K562 (cell line): ENCODE data around the gene ANKRD11. TPM values are rescaled to one million over a fixed set of nuclear protein-coding genes. Genes with fewer than 3 reads are reported as not detected.

Source experiments
- CBFA2T2 ChIP-seq: fragments of 450-650 bp; conservative IDR thresholded peaks from 2 replicates; pipeline ENCODE4 v1.6.1; 2017; ENCODE audit warnings: mild to moderate bottlenecking
- CBX3 ChIP-seq, 2 experiments: IDR thresholded peaks; 1 replicate in 1 of 2; 2 replicates in 1 of 2; pipeline ENCODE4 v1.6.1; 2012; ENCODE audit warnings: inconsistent platforms in 2 of 2, low read length in 2 of 2, borderline replicate concordance in 1 of 2, control low read depth in 1 of 2
- E2F4 ChIP-seq: sonication (generic); formaldehyde crosslinking; IDR thresholded peaks from 2 replicates; pipeline ENCODE4 v1.8.0; 2022; ENCODE audit warnings: mild to moderate bottlenecking, low read depth, missing genetic modification reagents
- HIVEP1 ChIP-seq: fragments of 250-450 bp; sonication (Bioruptor Pico); IDR thresholded peaks from 2 replicates; pipeline ENCODE4 v1.4.0; 2020; ENCODE audit warnings: mild to moderate bottlenecking
- NR3C1 ChIP-seq: sonication (generic); formaldehyde crosslinking; IDR thresholded peaks from 2 replicates; pipeline ENCODE4 v1.8.1; 2022; ENCODE audit warnings: missing genetic modification reagents
- NUFIP1 ChIP-seq: fragments of 450-650 bp; IDR thresholded peaks from 2 replicates; pipeline ENCODE4 v1.6.1; 2018; ENCODE audit not compliant: partially characterized antibody
- TRIM28 ChIP-seq: fragments of 450-650 bp; IDR thresholded peaks from 2 replicates; pipeline ENCODE4 v1.6.1; 2017
- ZBTB34 ChIP-seq: fragments of 250-450 bp; sonication (Bioruptor Pico); IDR thresholded peaks from 2 replicates; pipeline ENCODE4 v1.8.0; 2021; ENCODE audit warnings: mild to moderate bottlenecking, moderate library complexity
- polyA plus RNA-seq, 8 experiments: library from polyadenylated mRNA; depleted of rRNA in 4 of 8; stranded (reverse) in 5 of 8; unstranded in 3 of 8; fragments of >200 nt; fragmentation: Nextera tagmentation in 2 of 8; fragmentation: Illumina TruSeq in 1 of 8; extraction: Ambion mirVana in 2 of 8; extraction: Trizol in 1 of 8; gene quantifications; 2 replicates each; pipeline versions ENCODE4 v1.2.1 to v1.2.3, GENCODE V29; 2011 to 2014; ENCODE audit warnings: inconsistent platforms in 1 of 8, missing spikeins in 1 of 8
- total RNA-seq, 7 experiments: library from RNA; depleted of rRNA in 6 of 7; stranded (reverse); fragments of >200 nt in 6 of 7; fragmentation: Illumina TruSeq in 2 of 7; extraction: Trizol in 2 of 7; gene quantifications; 2 replicates each; pipeline versions ENCODE4 v1.2.1 to v1.2.3, GENCODE V29; 2011 to 2021; ENCODE audit warnings: low replicate concordance in 1 of 7
- TF ChIP-seq, protein P1 (sequence below): sonication (generic); formaldehyde crosslinking; IDR thresholded peaks from 2 replicates; pipeline ENCODE4 v1.8.0; 2022; ENCODE audit warnings: mild to moderate bottlenecking, missing genetic modification reagents, borderline replicate concordance
- TF ChIP-seq, protein P2 (sequence below): fragments of 200-800 bp; sonication (Bioruptor generic); IDR thresholded peaks from 2 replicates; pipeline ENCODE4 v1.6.1; 2016; ENCODE audit warnings: missing genetic modification characterization, missing compliant biosample characterization
- TF ChIP-seq, protein P3 (sequence below): fragments of 450-650 bp; formaldehyde crosslinking; IDR thresholded peaks from 2 replicates; pipeline ENCODE4 v1.4.0; 2020; ENCODE audit warnings: mild to moderate bottlenecking, moderate library complexity
- TF ChIP-seq, protein P4 (sequence below): fragments of 250-450 bp; sonication (Bioruptor Pico); IDR thresholded peaks from 2 replicates; pipeline ENCODE4 v1.5.0; 2022; ENCODE audit warnings: mild to moderate bottlenecking

ANKRD11 gene
- total and polyA plus RNA-seq, 9 of the 15 experiments (the other 6 are each of a cell fraction or from before 2014, with no cell fraction given), result 4.7 to 126 (median 31.7) TPM

GRCh38 chr16:89278441-89279240 is 211.7 kb downstream of the ANKRD11 start (continued):
- TF ChIP-seq CBX3 (IDR thresholded peaks at IDR 0.05; ENCODE audit: borderline replicate concordance in 1 of 2, low read length in 2 of 2) (no peak), HIVEP1 (CRISPR knock-in tag) (no peak), E2F4 (CRISPR knock-in tag) (no peak), TRIM28 (no peak), NUFIP1 (no peak), CBFA2T2 (no peak), ZBTB34 (CRISPR knock-in tag) (no peak), NR3C1 (CRISPR knock-in tag) (no peak)
- TF ChIP-seq, protein P1, sequence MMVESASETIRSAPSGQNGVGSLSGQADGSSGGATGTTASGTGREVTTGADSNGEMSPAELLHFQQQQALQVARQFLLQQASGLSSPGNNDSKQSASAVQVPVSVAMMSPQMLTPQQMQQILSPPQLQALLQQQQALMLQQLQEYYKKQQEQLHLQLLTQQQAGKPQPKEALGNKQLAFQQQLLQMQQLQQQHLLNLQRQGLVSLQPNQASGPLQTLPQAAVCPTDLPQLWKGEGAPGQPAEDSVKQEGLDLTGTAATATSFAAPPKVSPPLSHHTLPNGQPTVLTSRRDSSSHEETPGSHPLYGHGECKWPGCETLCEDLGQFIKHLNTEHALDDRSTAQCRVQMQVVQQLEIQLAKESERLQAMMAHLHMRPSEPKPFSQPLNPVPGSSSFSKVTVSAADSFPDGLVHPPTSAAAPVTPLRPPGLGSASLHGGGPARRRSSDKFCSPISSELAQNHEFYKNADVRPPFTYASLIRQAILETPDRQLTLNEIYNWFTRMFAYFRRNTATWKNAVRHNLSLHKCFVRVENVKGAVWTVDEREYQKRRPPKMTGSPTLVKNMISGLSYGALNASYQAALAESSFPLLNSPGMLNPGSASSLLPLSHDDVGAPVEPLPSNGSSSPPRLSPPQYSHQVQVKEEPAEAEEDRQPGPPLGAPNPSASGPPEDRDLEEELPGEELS, result no peak
- TF ChIP-seq, protein P2, sequence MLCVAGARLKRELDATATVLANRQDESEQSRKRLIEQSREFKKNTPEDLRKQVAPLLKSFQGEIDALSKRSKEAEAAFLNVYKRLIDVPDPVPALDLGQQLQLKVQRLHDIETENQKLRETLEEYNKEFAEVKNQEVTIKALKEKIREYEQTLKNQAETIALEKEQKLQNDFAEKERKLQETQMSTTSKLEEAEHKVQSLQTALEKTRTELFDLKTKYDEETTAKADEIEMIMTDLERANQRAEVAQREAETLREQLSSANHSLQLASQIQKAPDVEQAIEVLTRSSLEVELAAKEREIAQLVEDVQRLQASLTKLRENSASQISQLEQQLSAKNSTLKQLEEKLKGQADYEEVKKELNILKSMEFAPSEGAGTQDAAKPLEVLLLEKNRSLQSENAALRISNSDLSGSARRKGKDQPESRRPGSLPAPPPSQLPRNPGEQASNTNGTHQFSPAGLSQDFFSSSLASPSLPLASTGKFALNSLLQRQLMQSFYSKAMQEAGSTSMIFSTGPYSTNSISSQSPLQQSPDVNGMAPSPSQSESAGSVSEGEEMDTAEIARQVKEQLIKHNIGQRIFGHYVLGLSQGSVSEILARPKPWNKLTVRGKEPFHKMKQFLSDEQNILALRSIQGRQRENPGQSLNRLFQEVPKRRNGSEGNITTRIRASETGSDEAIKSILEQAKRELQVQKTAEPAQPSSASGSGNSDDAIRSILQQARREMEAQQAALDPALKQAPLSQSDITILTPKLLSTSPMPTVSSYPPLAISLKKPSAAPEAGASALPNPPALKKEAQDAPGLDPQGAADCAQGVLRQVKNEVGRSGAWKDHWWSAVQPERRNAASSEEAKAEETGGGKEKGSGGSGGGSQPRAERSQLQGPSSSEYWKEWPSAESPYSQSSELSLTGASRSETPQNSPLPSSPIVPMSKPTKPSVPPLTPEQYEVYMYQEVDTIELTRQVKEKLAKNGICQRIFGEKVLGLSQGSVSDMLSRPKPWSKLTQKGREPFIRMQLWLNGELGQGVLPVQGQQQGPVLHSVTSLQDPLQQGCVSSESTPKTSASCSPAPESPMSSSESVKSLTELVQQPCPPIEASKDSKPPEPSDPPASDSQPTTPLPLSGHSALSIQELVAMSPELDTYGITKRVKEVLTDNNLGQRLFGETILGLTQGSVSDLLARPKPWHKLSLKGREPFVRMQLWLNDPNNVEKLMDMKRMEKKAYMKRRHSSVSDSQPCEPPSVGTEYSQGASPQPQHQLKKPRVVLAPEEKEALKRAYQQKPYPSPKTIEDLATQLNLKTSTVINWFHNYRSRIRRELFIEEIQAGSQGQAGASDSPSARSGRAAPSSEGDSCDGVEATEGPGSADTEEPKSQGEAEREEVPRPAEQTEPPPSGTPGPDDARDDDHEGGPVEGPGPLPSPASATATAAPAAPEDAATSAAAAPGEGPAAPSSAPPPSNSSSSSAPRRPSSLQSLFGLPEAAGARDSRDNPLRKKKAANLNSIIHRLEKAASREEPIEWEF (CRISPR knock-in tag), result no peak
- TF ChIP-seq, protein P3, sequence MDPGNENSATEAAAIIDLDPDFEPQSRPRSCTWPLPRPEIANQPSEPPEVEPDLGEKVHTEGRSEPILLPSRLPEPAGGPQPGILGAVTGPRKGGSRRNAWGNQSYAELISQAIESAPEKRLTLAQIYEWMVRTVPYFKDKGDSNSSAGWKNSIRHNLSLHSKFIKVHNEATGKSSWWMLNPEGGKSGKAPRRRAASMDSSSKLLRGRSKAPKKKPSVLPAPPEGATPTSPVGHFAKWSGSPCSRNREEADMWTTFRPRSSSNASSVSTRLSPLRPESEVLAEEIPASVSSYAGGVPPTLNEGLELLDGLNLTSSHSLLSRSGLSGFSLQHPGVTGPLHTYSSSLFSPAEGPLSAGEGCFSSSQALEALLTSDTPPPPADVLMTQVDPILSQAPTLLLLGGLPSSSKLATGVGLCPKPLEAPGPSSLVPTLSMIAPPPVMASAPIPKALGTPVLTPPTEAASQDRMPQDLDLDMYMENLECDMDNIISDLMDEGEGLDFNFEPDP, result no peak
- TF ChIP-seq, protein P4, sequence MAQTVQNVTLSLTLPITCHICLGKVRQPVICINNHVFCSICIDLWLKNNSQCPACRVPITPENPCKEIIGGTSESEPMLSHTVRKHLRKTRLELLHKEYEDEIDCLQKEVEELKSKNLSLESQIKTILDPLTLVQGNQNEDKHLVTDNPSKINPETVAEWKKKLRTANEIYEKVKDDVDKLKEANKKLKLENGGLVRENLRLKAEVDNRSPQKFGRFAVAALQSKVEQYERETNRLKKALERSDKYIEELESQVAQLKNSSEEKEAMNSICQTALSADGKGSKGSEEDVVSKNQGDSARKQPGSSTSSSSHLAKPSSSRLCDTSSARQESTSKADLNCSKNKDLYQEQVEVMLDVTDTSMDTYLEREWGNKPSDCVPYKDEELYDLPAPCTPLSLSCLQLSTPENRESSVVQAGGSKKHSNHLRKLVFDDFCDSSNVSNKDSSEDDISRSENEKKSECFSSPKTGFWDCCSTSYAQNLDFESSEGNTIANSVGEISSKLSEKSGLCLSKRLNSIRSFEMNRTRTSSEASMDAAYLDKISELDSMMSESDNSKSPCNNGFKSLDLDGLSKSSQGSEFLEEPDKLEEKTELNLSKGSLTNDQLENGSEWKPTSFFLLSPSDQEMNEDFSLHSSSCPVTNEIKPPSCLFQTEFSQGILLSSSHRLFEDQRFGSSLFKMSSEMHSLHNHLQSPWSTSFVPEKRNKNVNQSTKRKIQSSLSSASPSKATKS (CRISPR knock-in tag), result no peak
